Stimulated activated CD4-positive, alpha-beta T cell treated with anti-CD3 and anti-CD28 coated beads, Interleukin-15, amount 100 ng/mL, for 24 hours (primary cell): ENCODE measurements around the gene TMEM119.
A peak's percentile ranks its signal among the peaks of the same experiment; 100 is the strongest.
"Not testable (repeated sequence)": the region's sequence is repeated elsewhere in the genome, so short reads cannot be mapped to it uniquely, and the experiment has no call there.

Source experiments
- DNase-seq: peaks from one replicate; pipeline ENCODE4 v3.0.0-alpha.2; 2020

TMEM119 gene

GRCh38 chr12:108581311-108582227, 16.3 kb downstream of the TMEM119 start:
- no peak for DNase-seq

- DNase-seq, result no peak
Measured at GRCh38 chr12:108580531-108580930, 17.4 kb downstream of the TMEM119 start.

GRCh38 chr12:108578813-108579212, 19.1 kb downstream of the TMEM119 start:
- DNase-seq, result no peak

DNA sequence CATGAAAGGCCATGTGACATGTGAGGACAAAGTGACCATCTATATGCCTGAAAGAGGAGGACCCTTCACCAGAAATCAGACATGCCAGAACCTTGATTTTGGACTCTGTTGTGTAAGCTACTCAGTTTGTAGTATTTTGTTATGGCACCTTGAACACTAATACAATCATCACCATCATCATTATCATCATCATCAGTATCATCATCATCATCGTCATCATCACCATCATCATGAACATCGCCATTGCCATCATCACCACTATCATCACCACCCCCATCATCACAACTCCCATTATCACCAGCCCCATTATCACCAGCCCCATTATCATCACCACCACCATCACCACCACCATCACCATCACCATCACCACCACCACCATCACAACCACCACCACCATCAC, 19.6 kb downstream of the TMEM119 start:
- no peak for DNase-seq

GRCh38 chr12:108577458-108577857, 20.4 kb downstream of the TMEM119 start:
- DNase-seq, result no peak

- DNase-seq, result no peak
Measured at GRCh38 chr12:108576660-108577234, 21.1 kb downstream of the TMEM119 start.

- DNase-seq, result no peak
Measured at GRCh38 chr12:108575199-108575912, 22.5 kb downstream of the TMEM119 start.

DNA sequence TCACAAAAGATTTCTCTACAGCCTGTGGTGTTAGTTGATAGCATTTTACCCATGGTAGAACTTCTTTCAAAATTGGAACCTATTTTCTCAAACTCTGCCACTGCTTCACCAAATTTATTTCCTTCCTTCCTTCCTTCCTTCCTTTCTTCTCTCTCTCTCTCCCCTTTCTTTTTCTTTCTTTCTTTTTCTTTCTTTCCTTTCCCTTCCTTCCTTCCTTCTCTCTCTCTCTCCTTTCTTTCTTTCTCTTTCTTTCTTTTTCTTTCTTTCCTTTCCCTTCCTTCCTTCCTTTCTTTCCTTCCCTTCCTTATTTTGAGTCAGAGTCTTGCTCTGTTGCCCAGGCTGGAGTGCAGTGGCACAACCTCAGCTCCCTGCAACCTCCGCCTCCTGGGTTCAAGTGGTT, 23.6 kb downstream of the TMEM119 start:
- not testable (repeated sequence) for DNase-seq

GRCh38 chr12:108573317-108573716, 24.6 kb downstream of the TMEM119 start:
- peak; percentile 48 for DNase-seq

DNA sequence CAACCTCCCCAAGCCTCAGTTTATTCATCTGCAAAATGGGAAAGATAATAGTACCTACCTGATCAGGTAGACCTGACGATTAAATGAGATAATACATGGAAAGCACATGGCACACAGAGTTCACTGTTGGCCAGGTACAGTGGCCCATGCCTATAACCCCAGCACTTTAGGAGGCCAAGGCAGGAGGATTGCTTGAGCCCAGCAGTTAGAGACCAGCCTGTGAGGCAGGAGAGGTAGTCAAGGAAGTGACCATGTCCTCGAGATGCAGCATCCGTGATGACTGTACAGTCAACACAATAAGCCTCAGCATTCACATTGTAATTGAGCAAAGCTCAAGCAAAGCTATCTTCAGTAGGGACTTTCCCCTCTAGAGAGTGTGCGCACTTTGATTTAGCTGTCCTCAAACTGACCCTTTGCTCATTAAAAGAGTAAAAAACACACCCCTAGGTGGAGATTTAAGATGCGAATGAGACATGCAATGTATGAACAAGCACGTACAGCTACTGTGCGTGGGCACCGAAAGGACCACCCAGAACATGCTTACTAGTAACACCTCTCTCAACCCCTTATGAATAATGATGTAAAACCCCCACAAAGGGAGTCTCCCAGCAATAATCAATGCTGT, 25.6 kb downstream of the TMEM119 start:
- DNase-seq, result no peak

DNA sequence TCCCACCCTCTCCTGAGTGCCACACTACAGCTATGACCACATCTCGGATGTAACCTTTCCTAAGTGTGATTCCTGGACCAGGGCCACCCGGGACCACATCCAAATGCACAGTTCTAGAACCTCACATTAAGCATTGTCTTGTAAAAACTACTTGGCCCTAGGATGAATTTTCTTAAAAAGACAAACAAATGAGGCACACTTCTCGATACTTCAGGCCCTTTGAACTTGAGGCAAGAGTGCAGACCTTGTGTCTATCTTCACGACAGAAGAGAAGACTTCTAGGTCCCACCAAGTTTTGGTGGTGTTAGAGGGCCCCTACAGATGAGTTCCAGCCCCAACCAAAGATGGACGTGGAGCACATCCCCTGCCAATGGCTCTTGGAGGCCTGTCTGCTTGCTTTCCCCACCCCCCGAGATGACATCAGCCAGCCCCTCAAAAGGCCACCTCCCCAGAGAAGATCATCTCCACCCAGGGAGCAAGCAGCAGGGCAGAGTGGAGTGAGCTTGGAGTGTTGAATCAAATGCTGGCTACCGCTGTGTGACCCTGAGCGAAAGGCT, 26.2 kb downstream of the TMEM119 start:
- no peak for DNase-seq

GRCh38 chr12:108570743-108571608, 26.9 kb downstream of the TMEM119 start:
- DNase-seq, result no peak

GRCh38 chr12:108568338-108569154, 29.3 kb downstream of the TMEM119 start:
- DNase-seq, result peak; percentile 78

GRCh38 chr12:108567406-108568337, 30.2 kb downstream of the TMEM119 start:
- DNase-seq, result no peak

DNA sequence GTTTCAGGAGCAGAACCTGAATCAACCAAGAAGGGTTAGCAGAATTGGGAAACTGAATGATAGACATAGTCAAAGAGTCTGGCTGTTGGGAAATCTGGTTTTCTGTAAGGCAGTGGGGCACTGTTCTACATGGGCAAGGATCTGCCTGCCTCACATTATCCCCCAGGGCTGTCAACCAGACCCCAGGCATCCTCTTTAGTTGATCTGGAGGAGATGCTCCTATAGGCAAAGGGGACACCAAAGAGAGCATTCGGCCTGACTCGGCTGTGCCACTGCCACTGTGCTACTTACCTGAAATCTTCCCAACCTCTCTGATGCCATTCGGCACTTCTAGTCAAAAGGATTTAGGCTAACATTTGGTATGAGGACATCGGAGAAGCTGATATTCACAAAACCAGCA, 31.4 kb downstream of the TMEM119 start:
- no peak for DNase-seq

- peak; percentile 70 for DNase-seq
Measured at GRCh38 chr12:108565976-108566375, 31.9 kb downstream of the TMEM119 start.

DNA sequence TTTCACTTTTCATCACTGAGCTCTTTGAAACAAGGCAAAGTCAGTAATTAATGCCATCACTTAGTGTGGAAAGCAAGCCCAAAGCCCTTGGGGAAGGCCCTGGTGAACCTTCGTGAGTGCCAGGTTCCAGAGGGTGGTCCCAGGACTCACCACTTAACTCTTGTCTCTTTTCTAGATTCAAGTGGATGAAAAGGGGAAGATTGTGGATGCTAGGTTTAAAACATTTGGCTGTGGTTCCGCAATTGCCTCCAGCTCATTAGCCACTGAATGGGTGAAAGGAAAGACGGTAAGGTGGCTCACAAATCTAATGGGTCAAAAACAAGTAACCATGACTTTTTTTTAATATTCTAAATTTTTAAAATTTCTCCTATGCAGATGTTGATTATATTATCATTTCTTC, 32.7 kb downstream of the TMEM119 start:
- no peak for DNase-seq

DNA sequence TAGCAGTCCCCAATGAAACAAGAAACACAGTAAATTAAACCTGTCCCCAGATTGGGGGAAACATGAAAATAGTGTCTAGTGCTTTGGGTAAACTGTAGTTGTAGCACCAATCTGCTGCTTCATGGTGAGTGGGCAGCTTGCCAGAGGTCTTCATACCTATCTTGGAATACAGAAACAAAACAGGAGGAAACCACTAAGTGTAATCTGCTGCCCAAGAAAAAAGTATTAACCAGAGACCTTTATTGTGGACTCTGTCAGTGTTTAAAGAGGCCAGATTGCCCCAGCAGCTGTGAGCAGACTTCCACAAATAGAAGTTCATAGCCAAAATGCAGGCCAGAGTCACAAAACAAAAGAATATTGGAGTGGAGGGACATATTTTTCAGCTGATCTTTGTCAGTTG, 33.2 kb downstream of the TMEM119 start:
- no peak for DNase-seq

DNA sequence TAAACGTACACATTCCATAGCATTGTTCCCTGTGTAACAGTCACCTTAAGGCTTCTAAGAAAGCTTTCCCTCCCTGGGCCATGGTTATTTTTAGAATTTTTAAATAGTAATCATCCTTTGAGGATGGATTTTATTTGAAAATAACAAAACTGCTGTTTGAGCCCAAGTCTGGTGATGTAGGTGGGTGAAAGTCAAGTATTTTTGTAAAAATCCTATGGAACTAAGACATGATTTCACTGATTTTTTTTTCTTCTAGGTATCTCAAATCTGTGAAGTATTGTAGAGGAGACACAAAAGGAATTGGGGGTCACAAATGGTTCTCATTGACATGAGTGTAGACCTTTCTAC, 34.1 kb downstream of the TMEM119 start:
- no peak for DNase-seq
